Esophagus muscularis mucosa (tissue), 4 donors: ENCODE measurements around the gene RPL7A.

ENCODE experiments used
- EP300 ChIP-seq: sonication (generic); formaldehyde crosslinking; IDR thresholded peaks from one replicate; pipeline ENCODE4 v1.6.1; 2017; ENCODE audit warnings: antibody characterized with exemption
- POLR2AphosphoS5 ChIP-seq, 2 donors: sonication (generic); formaldehyde crosslinking; IDR thresholded peaks; one replicate each; pipeline ENCODE4 v1.6.1; 2017; ENCODE audit warnings: antibody characterized with exemption in 2 of 2
- TF ChIP-seq, protein P1 (sequence below), 3 experiments: fragments of 200-600 bp in 2 of 3; fragments of 450-650 bp in 1 of 3; sonication (generic) in 2 of 3; IDR thresholded peaks; one replicate each; pipeline ENCODE4 v1.5.1; 2017 to 2019; ENCODE audit warnings: antibody characterized with exemption in 3 of 3, mild to moderate bottlenecking in 2 of 3, moderate library complexity in 1 of 3

DNA sequence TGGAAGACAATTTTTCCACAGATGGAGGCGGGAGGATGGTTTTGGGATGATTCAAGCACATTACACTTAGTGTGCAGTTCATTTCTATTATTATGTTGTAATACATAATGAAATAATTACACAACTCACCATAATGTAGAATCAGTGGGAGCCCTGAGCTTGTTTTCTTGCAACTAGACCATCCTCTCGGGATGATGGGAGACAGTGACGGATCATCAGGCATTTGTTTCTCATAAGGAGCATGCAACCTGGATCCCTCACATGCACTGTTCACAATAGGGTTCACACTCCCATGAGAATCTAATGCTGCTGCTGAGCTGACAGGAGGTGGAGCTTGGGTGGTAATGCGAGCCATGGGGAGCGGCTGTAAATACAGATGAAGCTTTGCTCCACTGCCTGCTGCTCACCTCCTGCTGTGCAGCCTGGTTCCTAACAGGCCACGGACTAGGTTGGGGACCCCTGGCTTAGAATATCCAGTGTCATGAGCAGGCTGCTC, 29.8 kb downstream of the RPL7A start:
- TF ChIP-seq, protein P1, sequence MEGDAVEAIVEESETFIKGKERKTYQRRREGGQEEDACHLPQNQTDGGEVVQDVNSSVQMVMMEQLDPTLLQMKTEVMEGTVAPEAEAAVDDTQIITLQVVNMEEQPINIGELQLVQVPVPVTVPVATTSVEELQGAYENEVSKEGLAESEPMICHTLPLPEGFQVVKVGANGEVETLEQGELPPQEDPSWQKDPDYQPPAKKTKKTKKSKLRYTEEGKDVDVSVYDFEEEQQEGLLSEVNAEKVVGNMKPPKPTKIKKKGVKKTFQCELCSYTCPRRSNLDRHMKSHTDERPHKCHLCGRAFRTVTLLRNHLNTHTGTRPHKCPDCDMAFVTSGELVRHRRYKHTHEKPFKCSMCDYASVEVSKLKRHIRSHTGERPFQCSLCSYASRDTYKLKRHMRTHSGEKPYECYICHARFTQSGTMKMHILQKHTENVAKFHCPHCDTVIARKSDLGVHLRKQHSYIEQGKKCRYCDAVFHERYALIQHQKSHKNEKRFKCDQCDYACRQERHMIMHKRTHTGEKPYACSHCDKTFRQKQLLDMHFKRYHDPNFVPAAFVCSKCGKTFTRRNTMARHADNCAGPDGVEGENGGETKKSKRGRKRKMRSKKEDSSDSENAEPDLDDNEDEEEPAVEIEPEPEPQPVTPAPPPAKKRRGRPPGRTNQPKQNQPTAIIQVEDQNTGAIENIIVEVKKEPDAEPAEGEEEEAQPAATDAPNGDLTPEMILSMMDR (IDR thresholded peaks at IDR 0.05): no peak
- TF ChIP-seq POLR2AphosphoS5 (IDR thresholded peaks at IDR 0.05) (no peak), EP300 (no peak)
